GM23338 (cell line): ENCODE data around the gene MYRF. TPM values are rescaled to one million over a fixed set of nuclear protein-coding genes. Genes with fewer than 3 reads are reported as not detected.
A peak's percentile ranks its signal among the peaks of the same experiment; 100 is the strongest.

Source experiments
- ATAC-seq: fragments of 200-7000 bp; cut with Tn5 transposase; 3 replicates; pipeline ENCODE4 v1.9.1; 2020
- DNase-seq: peaks from one replicate; pipeline ENCODE4 v3.0.0-alpha.2; 2015; ENCODE audit warnings: low spot score
- H2AFZ ChIP-seq: fragments of 200-600 bp; sonication (generic); 2 replicates; pipeline ENCODE4 v1.8.0; 2016; ENCODE audit warnings: antibody characterized with exemption, mild to moderate bottlenecking, moderate library complexity
- H3F3A ChIP-seq: fragments of 200-600 bp; sonication (generic); replicated peaks from 2 replicates; pipeline ENCODE4 v1.8.0; 2017; ENCODE audit warnings: antibody characterized with exemption, mixed run types, low read depth
- H3K27ac ChIP-seq: fragments of 200-600 bp; sonication (generic); 2 replicates; pipeline ENCODE4 v1.6.1; 2016; ENCODE audit warnings: low read depth
- H3K27me3 ChIP-seq: fragments of 200-600 bp; sonication (generic); 2 replicates; pipeline ENCODE4 v1.8.0; 2016; ENCODE audit warnings: mild to moderate bottlenecking, mixed run types, moderate library complexity; ENCODE audit not compliant: insufficient read depth
- H3K36me3 ChIP-seq: fragments of 200-600 bp; sonication (generic); 2 replicates; pipeline ENCODE4 v1.8.0; 2016; ENCODE audit warnings: mild to moderate bottlenecking; ENCODE audit not compliant: insufficient read depth
- H3K4me1 ChIP-seq: fragments of 200-600 bp; sonication (generic); 2 replicates; pipeline ENCODE4 v1.8.0; 2016; ENCODE audit warnings: mild to moderate bottlenecking, moderate library complexity; ENCODE audit not compliant: insufficient read depth
- H3K4me2 ChIP-seq: fragments of 200-600 bp; sonication (generic); 2 replicates; pipeline ENCODE4 v1.7.1; 2017; ENCODE audit warnings: mixed run types
- H3K4me3 ChIP-seq: fragments of 200-600 bp; sonication (generic); 2 replicates; pipeline ENCODE4 v1.6.1; 2016; ENCODE audit warnings: mixed run types
- H3K79me2 ChIP-seq: fragments of 200-600 bp; sonication (generic); replicated peaks from 2 replicates; pipeline ENCODE4 v1.8.0; 2017; ENCODE audit warnings: mild to moderate bottlenecking; ENCODE audit not compliant: insufficient read depth
- H3K9me2 ChIP-seq: fragments of 200-600 bp; sonication (generic); 2 replicates; pipeline ENCODE4 v1.8.0; 2017; ENCODE audit not compliant: insufficient read depth
- H4K20me1 ChIP-seq: fragments of 200-600 bp; sonication (generic); replicated peaks from 2 replicates; pipeline ENCODE4 v1.8.0; 2017; ENCODE audit warnings: mild to moderate bottlenecking; ENCODE audit not compliant: insufficient read depth
- H3K27ac Mint-ChIP-seq: 2 replicates; pipeline ENCODE4 v1.8.0; 2020; ENCODE audit warnings: inconsistent platforms, mild to moderate bottlenecking, moderate library complexity, mixed read lengths
- H3K27me3 Mint-ChIP-seq: 3 replicates; pipeline ENCODE4 v1.8.0; 2022; ENCODE audit warnings: low read depth, mild to moderate bottlenecking, moderate library complexity, mixed read lengths, inconsistent platforms; ENCODE audit not compliant: insufficient read depth, poor library complexity
- H3K36me3 Mint-ChIP-seq: 3 replicates; pipeline ENCODE4 v1.8.0; 2021; ENCODE audit warnings: low read depth, mild to moderate bottlenecking, inconsistent platforms, moderate library complexity, mixed read lengths
- H3K4me1 Mint-ChIP-seq: 3 replicates; pipeline ENCODE4 v1.8.0; 2020; ENCODE audit warnings: mild to moderate bottlenecking, inconsistent platforms, mixed read lengths
- H3K4me3 Mint-ChIP-seq: 3 replicates; pipeline ENCODE4 v1.8.0; 2021; ENCODE audit warnings: moderate library complexity, mild to moderate bottlenecking, inconsistent platforms, mixed read lengths
- H3K9me3 Mint-ChIP-seq: 3 replicates; pipeline ENCODE4 v1.8.0; 2020; ENCODE audit warnings: moderate library complexity, mild to moderate bottlenecking, inconsistent platforms, mixed read lengths
- CREB1 ChIP-seq: fragments of 250-450 bp; sonication (Bioruptor Pico); IDR thresholded peaks from 2 replicates; pipeline ENCODE4 v1.5.0; 2020; ENCODE audit warnings: low read depth, mild to moderate bottlenecking, moderate library complexity
- CTCF ChIP-seq, 2 experiments: fragments of 200-600 bp in 1 of 2; sonication (generic) in 1 of 2; conservative IDR thresholded peaks; 2 replicates each; pipeline versions ENCODE4 v1.5.1 to v1.6.1; 2016 to 2017; ENCODE audit warnings: antibody characterized with exemption in 2 of 2, low read depth in 2 of 2, mild to moderate bottlenecking in 2 of 2, moderate library complexity in 1 of 2
- EZH2phosphoT487 ChIP-seq: fragments of 200-600 bp; sonication (generic); IDR thresholded peaks from one replicate; pipeline ENCODE4 v1.8.1; 2018; ENCODE audit warnings: antibody characterized with exemption; ENCODE audit not compliant: unreplicated experiment
- JUNB ChIP-seq: IDR thresholded peaks from one replicate; pipeline ENCODE4 v1.6.1; 2016; ENCODE audit warnings: antibody characterized with exemption; ENCODE audit not compliant: unreplicated experiment
- NANOG ChIP-seq: IDR thresholded peaks from 2 replicates; pipeline ENCODE4 v1.6.1; 2016; ENCODE audit warnings: antibody characterized with exemption, borderline replicate concordance
- POLR2AphosphoS5 ChIP-seq: IDR thresholded peaks from 2 replicates; pipeline ENCODE4 v1.6.1; 2016; ENCODE audit warnings: antibody characterized with exemption, low read depth
- polyA plus RNA-seq: library from polyadenylated mRNA; unstranded; fragments of >200 nt; fragmentation: Nextera tagmentation; extraction: Ambion mirVana; gene quantifications from 2 replicates; pipeline ENCODE4 v1.2.1, GENCODE V29; 2016
- total RNA-seq: library from RNA; depleted of rRNA; stranded (reverse); fragments of >200 nt; shearing (Covaris generic); gene quantifications from 2 replicates; pipeline ENCODE4 v1.2.3, GENCODE V29; 2014
- TF ChIP-seq, protein P1 (sequence below): fragments of 250-450 bp; sonication (Bioruptor Pico); IDR thresholded peaks from 2 replicates; pipeline ENCODE4 v1.5.0; 2020; ENCODE audit warnings: mild to moderate bottlenecking, moderate library complexity

The MYRF gene
- total and polyA plus RNA-seq, 2 experiments from 2014 or later, result 1.9 to 5.5 TPM

DNA sequence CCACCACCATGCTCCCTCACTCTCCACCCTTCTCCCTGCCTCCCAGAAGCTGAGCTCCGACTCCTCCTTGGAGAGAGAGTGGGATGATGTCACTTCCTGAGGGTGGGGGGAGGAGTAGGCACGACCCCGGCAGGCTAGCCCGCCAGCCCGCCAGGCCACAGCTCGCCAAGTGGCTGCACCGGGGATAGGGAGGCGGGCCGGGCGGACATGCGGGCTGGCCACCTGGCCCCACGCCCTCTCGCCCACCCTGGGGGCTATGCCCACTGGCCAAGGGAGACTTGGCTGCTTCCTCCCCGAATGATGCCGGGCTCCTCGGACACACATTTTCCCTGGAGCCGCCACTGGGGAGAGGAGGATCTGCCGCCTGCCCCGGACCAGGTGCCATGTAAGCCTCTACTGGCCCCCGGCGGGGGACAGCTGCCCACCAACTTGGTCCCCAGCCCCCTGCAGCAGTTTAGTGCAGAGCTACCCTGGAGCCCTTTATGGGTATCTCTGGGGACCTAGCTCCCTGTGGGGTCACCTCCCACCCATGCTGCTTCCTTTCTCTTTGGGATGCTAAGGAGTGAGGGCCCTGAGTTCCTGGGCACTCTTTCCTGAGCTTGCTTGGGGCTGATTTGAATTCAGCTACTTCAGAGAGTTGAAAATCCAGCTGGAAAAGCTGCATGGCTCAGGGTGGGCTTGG is 33.7 kb upstream of the MYRF start:
- no peak for TF ChIP-seq CTCF (conservative IDR thresholded peaks at IDR 0.05; ENCODE audit: low read depth in 2 of 2)
- TF ChIP-seq POLR2AphosphoS5, result peak; percentile 55
- no peak for TF ChIP-seq JUNB
- TF ChIP-seq, protein P1, sequence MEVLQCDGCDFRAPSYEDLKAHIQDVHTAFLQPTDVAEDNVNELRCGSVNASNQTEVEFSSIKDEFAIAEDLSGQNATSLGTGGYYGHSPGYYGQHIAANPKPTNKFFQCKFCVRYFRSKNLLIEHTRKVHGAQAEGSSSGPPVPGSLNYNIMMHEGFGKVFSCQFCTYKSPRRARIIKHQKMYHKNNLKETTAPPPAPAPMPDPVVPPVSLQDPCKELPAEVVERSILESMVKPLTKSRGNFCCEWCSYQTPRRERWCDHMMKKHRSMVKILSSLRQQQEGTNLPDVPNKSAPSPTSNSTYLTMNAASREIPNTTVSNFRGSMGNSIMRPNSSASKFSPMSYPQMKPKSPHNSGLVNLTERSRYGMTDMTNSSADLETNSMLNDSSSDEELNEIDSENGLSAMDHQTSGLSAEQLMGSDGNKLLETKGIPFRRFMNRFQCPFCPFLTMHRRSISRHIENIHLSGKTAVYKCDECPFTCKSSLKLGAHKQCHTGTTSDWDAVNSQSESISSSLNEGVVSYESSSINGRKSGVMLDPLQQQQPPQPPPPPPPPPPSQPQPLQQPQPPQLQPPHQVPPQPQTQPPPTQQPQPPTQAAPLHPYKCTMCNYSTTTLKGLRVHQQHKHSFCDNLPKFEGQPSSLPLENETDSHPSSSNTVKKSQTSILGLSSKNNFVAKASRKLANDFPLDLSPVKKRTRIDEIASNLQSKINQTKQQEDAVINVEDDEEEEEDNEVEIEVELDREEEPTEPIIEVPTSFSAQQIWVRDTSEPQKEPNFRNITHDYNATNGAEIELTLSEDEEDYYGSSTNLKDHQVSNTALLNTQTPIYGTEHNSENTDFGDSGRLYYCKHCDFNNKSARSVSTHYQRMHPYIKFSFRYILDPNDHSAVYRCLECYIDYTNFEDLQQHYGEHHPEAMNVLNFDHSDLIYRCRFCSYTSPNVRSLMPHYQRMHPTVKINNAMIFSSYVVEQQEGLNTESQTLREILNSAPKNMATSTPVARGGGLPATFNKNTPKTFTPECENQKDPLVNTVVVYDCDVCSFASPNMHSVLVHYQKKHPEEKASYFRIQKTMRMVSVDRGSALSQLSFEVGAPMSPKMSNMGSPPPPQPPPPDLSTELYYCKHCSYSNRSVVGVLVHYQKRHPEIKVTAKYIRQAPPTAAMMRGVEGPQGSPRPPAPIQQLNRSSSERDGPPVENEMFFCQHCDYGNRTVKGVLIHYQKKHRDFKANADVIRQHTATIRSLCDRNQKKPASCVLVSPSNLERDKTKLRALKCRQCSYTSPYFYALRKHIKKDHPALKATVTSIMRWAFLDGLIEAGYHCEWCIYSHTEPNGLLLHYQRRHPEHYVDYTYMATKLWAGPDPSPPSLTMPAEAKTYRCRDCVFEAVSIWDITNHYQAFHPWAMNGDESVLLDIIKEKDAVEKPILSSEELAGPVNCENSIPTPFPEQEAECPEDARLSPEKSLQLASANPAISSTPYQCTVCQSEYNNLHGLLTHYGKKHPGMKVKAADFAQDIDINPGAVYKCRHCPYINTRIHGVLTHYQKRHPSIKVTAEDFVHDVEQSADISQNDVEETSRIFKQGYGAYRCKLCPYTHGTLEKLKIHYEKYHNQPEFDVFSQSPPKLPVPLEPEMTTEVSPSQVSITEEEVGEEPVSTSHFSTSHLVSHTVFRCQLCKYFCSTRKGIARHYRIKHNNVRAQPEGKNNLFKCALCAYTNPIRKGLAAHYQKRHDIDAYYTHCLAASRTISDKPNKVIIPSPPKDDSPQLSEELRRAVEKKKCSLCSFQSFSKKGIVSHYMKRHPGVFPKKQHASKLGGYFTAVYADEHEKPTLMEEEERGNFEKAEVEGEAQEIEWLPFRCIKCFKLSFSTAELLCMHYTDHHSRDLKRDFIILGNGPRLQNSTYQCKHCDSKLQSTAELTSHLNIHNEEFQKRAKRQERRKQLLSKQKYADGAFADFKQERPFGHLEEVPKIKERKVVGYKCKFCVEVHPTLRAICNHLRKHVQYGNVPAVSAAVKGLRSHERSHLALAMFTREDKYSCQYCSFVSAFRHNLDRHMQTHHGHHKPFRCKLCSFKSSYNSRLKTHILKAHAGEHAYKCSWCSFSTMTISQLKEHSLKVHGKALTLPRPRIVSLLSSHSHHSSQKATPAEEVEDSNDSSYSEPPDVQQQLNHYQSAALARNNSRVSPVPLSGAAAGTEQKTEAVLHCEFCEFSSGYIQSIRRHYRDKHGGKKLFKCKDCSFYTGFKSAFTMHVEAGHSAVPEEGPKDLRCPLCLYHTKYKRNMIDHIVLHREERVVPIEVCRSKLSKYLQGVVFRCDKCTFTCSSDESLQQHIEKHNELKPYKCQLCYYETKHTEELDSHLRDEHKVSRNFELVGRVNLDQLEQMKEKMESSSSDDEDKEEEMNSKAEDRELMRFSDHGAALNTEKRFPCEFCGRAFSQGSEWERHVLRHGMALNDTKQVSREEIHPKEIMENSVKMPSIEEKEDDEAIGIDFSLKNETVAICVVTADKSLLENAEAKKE (CRISPR knock-in tag), result no peak
- TF ChIP-seq NANOG, result no peak
- TF ChIP-seq CREB1 (CRISPR knock-in tag), result peak; percentile 85
- TF ChIP-seq EZH2phosphoT487, result no peak
- peak; percentile 85 for DNase-seq
- Histone ChIP-seq H3F3A (0 out of 2 replicates have a peak, but pooled peaks cover 4% of the 10 kb centered on the region), H3K79me2 (no peaks in the 10 kb centered on the region), H2AFZ (peak overlapping the region; percentile 63; the same call in 1 of the 2 replicates), H3K4me2 (peak overlapping the region; percentile 67), H3K9me2 (no peaks in the 10 kb centered on the region), H3K27me3 (no peaks in the 10 kb centered on the region), H3K4me3 (peak overlapping the region; percentile 41; the same call in 1 of the 2 replicates), H4K20me1 (no peaks in the 10 kb centered on the region), H3K4me1 (peaks cover 22% of the 10 kb centered on the region; the same call in 1 of the 2 replicates), H3K36me3 (no peaks in the 10 kb centered on the region), H3K27ac (no peak overlapping the region)
- no peaks in the 10 kb centered on the region; the same call in 2 of the 3 replicates for H3K9me3 Mint-ChIP-seq
- H3K4me1 Mint-ChIP-seq, result peaks cover 41% of the 10 kb centered on the region
- H3K36me3 Mint-ChIP-seq, result peaks cover 3% of the 10 kb centered on the region; the same call in 2 of the 3 replicates
- H3K27me3 Mint-ChIP-seq, result peaks cover 11% of the 10 kb centered on the region
- H3K27ac Mint-ChIP-seq, result no peak overlapping the region
- ATAC-seq, result peak; percentile 87
- peak overlapping the region; percentile 70 for H3K4me3 Mint-ChIP-seq
